ENCODE measurements around the gene IGFBP2.

The IGFBP2 gene

GRCh38 chr2:216687111-216687510 is 53.9 kb downstream of the IGFBP2 start:
- no peak overlapping the region for H3K4me3 Mint-ChIP-seq
- H3K27ac Mint-ChIP-seq, result no peak overlapping the region
- H3K4me1 Mint-ChIP-seq, result peaks cover 5% of the 10 kb centered on the region
- no peaks in the 10 kb centered on the region for H3K36me3 Mint-ChIP-seq
- no peaks in the 10 kb centered on the region for H3K9me3 Mint-ChIP-seq
- ATAC-seq (ENCODE audit: low read depth) (no peak), DNase-seq (ENCODE audit: low spot score in 2 of 2) (no peak)
- peaks cover 21% of the 10 kb centered on the region for H3K27me3 Mint-ChIP-seq

GRCh38 chr2:216687646-216688045 is 54.4 kb downstream of the IGFBP2 start:
- no peaks in the 10 kb centered on the region for H3K36me3 Mint-ChIP-seq
- peaks cover 22% of the 10 kb centered on the region for H3K27me3 Mint-ChIP-seq
- H3K27ac Mint-ChIP-seq, result no peak overlapping the region
- DNase-seq (ENCODE audit: low spot score in 2 of 2) (no peak), ATAC-seq (ENCODE audit: low read depth) (no peak)
- peaks cover 9% of the 10 kb centered on the region for H3K4me1 Mint-ChIP-seq
- H3K9me3 Mint-ChIP-seq, result no peaks in the 10 kb centered on the region
- no peak overlapping the region for H3K4me3 Mint-ChIP-seq

GRCh38 chr2:216688731-216689340 is 55.6 kb downstream of the IGFBP2 start:
- Mint-ChIP-seq H3K36me3 (no peaks in the 10 kb centered on the region), H3K9me3 (no peaks in the 10 kb centered on the region), H3K27ac (no peak overlapping the region), H3K4me1 (peaks cover 14% of the 10 kb centered on the region), H3K4me3 (no peak overlapping the region), H3K27me3 (peaks cover 24% of the 10 kb centered on the region)
- DNase-seq (ENCODE audit: low spot score in 2 of 2) (no peak), ATAC-seq (ENCODE audit: low read depth) (no peak)

GRCh38 chr2:216689397-216689796 is 56.2 kb downstream of the IGFBP2 start:
- H3K4me3 Mint-ChIP-seq, result no peak overlapping the region
- DNase-seq (ENCODE audit: low spot score in 2 of 2) (no peak), ATAC-seq (ENCODE audit: low read depth) (no peak)
- H3K4me1 Mint-ChIP-seq, result peaks cover 16% of the 10 kb centered on the region
- H3K9me3 Mint-ChIP-seq, result no peaks in the 10 kb centered on the region
- peaks cover 23% of the 10 kb centered on the region for H3K27me3 Mint-ChIP-seq
- H3K36me3 Mint-ChIP-seq, result no peaks in the 10 kb centered on the region
- H3K27ac Mint-ChIP-seq, result no peak overlapping the region

- ATAC-seq (ENCODE audit: low read depth) (no peak), DNase-seq (ENCODE audit: low spot score in 2 of 2) (no peak)
- Mint-ChIP-seq H3K4me1 (peaks cover 16% of the 10 kb centered on the region), H3K27me3 (peaks cover 27% of the 10 kb centered on the region), H3K9me3 (no peaks in the 10 kb centered on the region), H3K27ac (no peak overlapping the region), H3K36me3 (no peaks in the 10 kb centered on the region), H3K4me3 (no peak overlapping the region)
These were observed 57.2 kb downstream of the IGFBP2 start for GRCh38 chr2:216690456-216690852.

GRCh38 chr2:216690853-216691741 is 57.9 kb downstream of the IGFBP2 start:
- peaks cover 16% of the 10 kb centered on the region for H3K4me1 Mint-ChIP-seq
- H3K27me3 Mint-ChIP-seq, result peaks cover 32% of the 10 kb centered on the region
- no peak overlapping the region for H3K27ac Mint-ChIP-seq
- H3K9me3 Mint-ChIP-seq, result no peaks in the 10 kb centered on the region
- peak overlapping the region; percentile 55 for H3K4me3 Mint-ChIP-seq
- ATAC-seq (ENCODE audit: low read depth) (no peak), DNase-seq (ENCODE audit: low spot score in 2 of 2) (no peak)
- no peaks in the 10 kb centered on the region for H3K36me3 Mint-ChIP-seq

- peak overlapping the region; percentile 74 for H3K4me3 Mint-ChIP-seq
- ATAC-seq (ENCODE audit: low read depth), result peak; percentile 50
- no peak for DNase-seq (ENCODE audit: low spot score in 2 of 2)
- no peak overlapping the region for H3K27ac Mint-ChIP-seq
- no peaks in the 10 kb centered on the region for H3K9me3 Mint-ChIP-seq
- H3K4me1 Mint-ChIP-seq, result peaks cover 18% of the 10 kb centered on the region
- H3K27me3 Mint-ChIP-seq, result peaks cover 39% of the 10 kb centered on the region
- H3K36me3 Mint-ChIP-seq, result no peaks in the 10 kb centered on the region
These were observed 59.6 kb downstream of the IGFBP2 start for GRCh38 chr2:216692636-216693413.

- no peak for DNase-seq (ENCODE audit: low spot score in 2 of 2)
- peak overlapping the region; percentile 43 for H3K4me3 Mint-ChIP-seq
- H3K36me3 Mint-ChIP-seq, result no peaks in the 10 kb centered on the region
- peaks cover 39% of the 10 kb centered on the region for H3K27me3 Mint-ChIP-seq
- H3K9me3 Mint-ChIP-seq, result no peaks in the 10 kb centered on the region
- H3K27ac Mint-ChIP-seq, result no peak overlapping the region
- peaks cover 18% of the 10 kb centered on the region for H3K4me1 Mint-ChIP-seq
- ATAC-seq (ENCODE audit: low read depth), result no peak
These were observed 60.3 kb downstream of the IGFBP2 start for GRCh38 chr2:216693414-216694080.

GRCh38 chr2:216694082-216694825 is 61.0 kb downstream of the IGFBP2 start:
- Mint-ChIP-seq H3K4me1 (peaks cover 18% of the 10 kb centered on the region), H3K27me3 (peaks cover 38% of the 10 kb centered on the region), H3K36me3 (no peaks in the 10 kb centered on the region), H3K4me3 (peak overlapping the region; percentile 32), H3K27ac (no peak overlapping the region), H3K9me3 (no peaks in the 10 kb centered on the region)
- no peak for DNase-seq (ENCODE audit: low spot score in 2 of 2)
- no peak for ATAC-seq (ENCODE audit: low read depth)

GRCh38 chr2:216694826-216695217 is 61.6 kb downstream of the IGFBP2 start:
- Mint-ChIP-seq H3K4me1 (peaks cover 18% of the 10 kb centered on the region), H3K36me3 (no peaks in the 10 kb centered on the region), H3K9me3 (no peaks in the 10 kb centered on the region), H3K4me3 (no peak overlapping the region), H3K27ac (no peak overlapping the region), H3K27me3 (peaks cover 38% of the 10 kb centered on the region)
- no peak for DNase-seq (ENCODE audit: low spot score in 2 of 2)
- ATAC-seq (ENCODE audit: low read depth), result no peak

GRCh38 chr2:216695401-216695821 is 62.2 kb downstream of the IGFBP2 start, which contains the start of gene IGFBP5:
IGFBP5 (minus strand) TSS chr2:216695549; CDS start chr2:216694775, 774 bp downstream.
- Mint-ChIP-seq H3K27me3 (peaks cover 35% of the 10 kb centered on the region), H3K9me3 (no peaks in the 10 kb centered on the region), H3K4me1 (peaks cover 18% of the 10 kb centered on the region), H3K36me3 (no peaks in the 10 kb centered on the region), H3K4me3 (peak within 1 kb of the TSS; percentile 32), H3K27ac (no peak within 1 kb of the TSS)
- ATAC-seq (ENCODE audit: low read depth) (no peak), DNase-seq (ENCODE audit: low spot score in 2 of 2) (no peak)

- Mint-ChIP-seq H3K4me1 (peaks cover 16% of the 10 kb centered on the region), H3K4me3 (no peak overlapping the region), H3K36me3 (no peaks in the 10 kb centered on the region), H3K27ac (no peak overlapping the region), H3K27me3 (peaks cover 33% of the 10 kb centered on the region), H3K9me3 (no peaks in the 10 kb centered on the region)
- DNase-seq (ENCODE audit: low spot score in 2 of 2) (no peak), ATAC-seq (ENCODE audit: low read depth) (no peak)
These were observed 63.1 kb downstream of the IGFBP2 start for GRCh38 chr2:216696321-216696720.

Measured in memory B cell (primary cell).